ENCODE results near the gene FMO1. TPM values are rescaled to one million over a fixed set of nuclear protein-coding genes. Genes with fewer than 3 reads are reported as not detected.
A peak's percentile ranks its signal among the peaks of the same experiment; 100 is the strongest.

FMO1 gene
- total and polyA plus RNA-seq, 8 donors: 1.4 to 3.2 (median 2.2) TPM; not detected in 4

DNA sequence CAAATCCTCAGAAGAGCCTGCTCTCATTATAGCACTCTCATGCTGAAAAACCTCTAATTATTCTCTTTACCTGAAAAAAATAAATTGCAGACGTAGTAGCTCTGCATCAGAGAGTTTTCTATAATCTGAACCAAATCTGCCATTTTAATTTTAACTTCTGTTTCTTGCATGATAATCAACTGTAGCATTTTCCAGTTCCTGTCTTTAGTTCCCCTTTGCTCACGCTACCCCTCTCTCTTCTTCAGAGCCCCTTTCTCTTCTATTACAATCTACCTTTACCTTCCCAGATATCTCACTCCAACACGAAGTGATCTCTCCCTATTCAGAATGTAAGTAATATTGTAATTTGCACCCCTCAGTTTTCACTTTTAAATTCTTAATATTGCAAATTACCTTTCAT is 31.4 kb downstream of the FMO1 start:
- no peaks in the 10 kb centered on the region for H3K27me3 ChIP-seq
- no peaks in the 10 kb centered on the region for H3K36me3 ChIP-seq
- intact Hi-C loops (cut with DNase I; ENCODE audit: low total_unique reads): no loop called here
- TF ChIP-seq POLR2AphosphoS5 (IDR thresholded peaks at IDR 0.05) (no peak), EP300 (IDR thresholded peaks at IDR 0.05) (no peak), POLR2A (IDR thresholded peaks at IDR 0.05) (no peak)
- TF ChIP-seq, protein P1, sequence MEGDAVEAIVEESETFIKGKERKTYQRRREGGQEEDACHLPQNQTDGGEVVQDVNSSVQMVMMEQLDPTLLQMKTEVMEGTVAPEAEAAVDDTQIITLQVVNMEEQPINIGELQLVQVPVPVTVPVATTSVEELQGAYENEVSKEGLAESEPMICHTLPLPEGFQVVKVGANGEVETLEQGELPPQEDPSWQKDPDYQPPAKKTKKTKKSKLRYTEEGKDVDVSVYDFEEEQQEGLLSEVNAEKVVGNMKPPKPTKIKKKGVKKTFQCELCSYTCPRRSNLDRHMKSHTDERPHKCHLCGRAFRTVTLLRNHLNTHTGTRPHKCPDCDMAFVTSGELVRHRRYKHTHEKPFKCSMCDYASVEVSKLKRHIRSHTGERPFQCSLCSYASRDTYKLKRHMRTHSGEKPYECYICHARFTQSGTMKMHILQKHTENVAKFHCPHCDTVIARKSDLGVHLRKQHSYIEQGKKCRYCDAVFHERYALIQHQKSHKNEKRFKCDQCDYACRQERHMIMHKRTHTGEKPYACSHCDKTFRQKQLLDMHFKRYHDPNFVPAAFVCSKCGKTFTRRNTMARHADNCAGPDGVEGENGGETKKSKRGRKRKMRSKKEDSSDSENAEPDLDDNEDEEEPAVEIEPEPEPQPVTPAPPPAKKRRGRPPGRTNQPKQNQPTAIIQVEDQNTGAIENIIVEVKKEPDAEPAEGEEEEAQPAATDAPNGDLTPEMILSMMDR (IDR thresholded peaks at IDR 0.05): no peak
- H3K4me3 ChIP-seq: no peak overlapping the region
- H3K9me3 ChIP-seq: no peaks in the 10 kb centered on the region
- DNase-seq: no peak
- H3K27ac ChIP-seq: no peak overlapping the region
- 59 to 78% (median 77%) methylated on average over 3 of the region's 3 CpGs for WGBS, 5 donors
- no peaks in the 10 kb centered on the region for H3K4me1 ChIP-seq

- no peak overlapping the region for H3K4me3 ChIP-seq
These were observed 32.3 kb downstream of the FMO1 start for GRCh38 chr1:171280599-171280998.

GRCh38 chr1:171286032-171286705 is 37.9 kb downstream of the FMO1 start:
- WGBS, 5 donors: 30 to 43% (median 36%) methylated on average over 4 of the region's 4 CpGs
- intact Hi-C loops (cut with DNase I; ENCODE audit: low total_unique reads): no loop called here
- Histone ChIP-seq H3K27ac (no peak overlapping the region), H3K4me1 (no peaks in the 10 kb centered on the region), H3K27me3 (no peaks in the 10 kb centered on the region), H3K9me3 (no peaks in the 10 kb centered on the region), H3K4me3 (no peak overlapping the region), H3K36me3 (no peaks in the 10 kb centered on the region)
- TF ChIP-seq POLR2AphosphoS5 (IDR thresholded peaks at IDR 0.05): no peak
- TF ChIP-seq, protein P1 (IDR thresholded peaks at IDR 0.05): no peak
- no peak for TF ChIP-seq POLR2A (IDR thresholded peaks at IDR 0.05)
- no peak for TF ChIP-seq EP300 (IDR thresholded peaks at IDR 0.05)
- peak in 1 of 2 donors; percentile 39 for DNase-seq

More at GRCh38 chr1:171280599-171280998, 32.3 kb downstream of the FMO1 start:
- TF ChIP-seq EP300 (IDR thresholded peaks at IDR 0.05): no peak
- TF ChIP-seq, protein P1 (IDR thresholded peaks at IDR 0.05): no peak
- TF ChIP-seq POLR2AphosphoS5 (IDR thresholded peaks at IDR 0.05): no peak
- TF ChIP-seq POLR2A (IDR thresholded peaks at IDR 0.05): no peak
- DNase-seq: no peak
- no peaks in the 10 kb centered on the region for H3K9me3 ChIP-seq
- no peaks in the 10 kb centered on the region for H3K4me1 ChIP-seq
- no peak overlapping the region for H3K27ac ChIP-seq
- no peaks in the 10 kb centered on the region for H3K36me3 ChIP-seq
- intact Hi-C loops (cut with DNase I; ENCODE audit: low total_unique reads): no loop called here
- 83 to 90% (median 87%) methylated on average over 7 of the region's 7 CpGs for WGBS, 5 donors
- H3K27me3 ChIP-seq: no peaks in the 10 kb centered on the region

DNA sequence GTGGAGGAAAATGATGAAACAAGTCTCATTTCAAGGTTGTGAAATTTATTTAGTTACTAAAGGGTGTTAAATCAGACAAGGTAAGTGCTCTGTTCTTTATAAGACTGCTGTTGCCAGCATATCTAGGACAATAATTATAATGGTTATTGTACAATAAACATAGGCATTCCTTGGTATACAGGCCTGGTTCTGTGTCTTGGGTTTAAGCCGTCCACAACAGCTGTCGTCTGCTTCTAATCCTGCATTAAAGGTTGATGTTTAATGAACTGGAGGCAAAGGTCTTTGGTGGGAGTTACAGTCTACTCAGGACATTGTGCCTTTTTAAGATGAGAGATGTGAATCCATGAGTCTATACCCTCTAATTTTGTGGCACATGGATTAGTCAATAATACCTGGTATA is 42.3 kb downstream of the FMO1 start:
- H3K27ac ChIP-seq: no peak overlapping the region
- H3K4me3 ChIP-seq: no peak overlapping the region
- H3K4me1 ChIP-seq: no peaks in the 10 kb centered on the region
- no peaks in the 10 kb centered on the region for H3K9me3 ChIP-seq
- TF ChIP-seq POLR2AphosphoS5 (IDR thresholded peaks at IDR 0.05) (no peak), POLR2A (IDR thresholded peaks at IDR 0.05) (no peak), EP300 (IDR thresholded peaks at IDR 0.05) (no peak)
- TF ChIP-seq, protein P1 (IDR thresholded peaks at IDR 0.05): no peak
- intact Hi-C loops (cut with DNase I; ENCODE audit: low total_unique reads): no loop called here
- no peaks in the 10 kb centered on the region for H3K27me3 ChIP-seq
- DNase-seq: no peak
- 56 to 77% (median 73%) methylated on average over 2 of the region's 2 CpGs for WGBS, 5 donors
- no peaks in the 10 kb centered on the region for H3K36me3 ChIP-seq

All from stomach (tissue), 9 donors.